AG04449 (cell line): ENCODE data around the gene LUC7L3.

Experiments used
- CTCF ChIA-PET: fragments of 350-600 bp; formaldehyde crosslinking; extraction: SDS; loops from one replicate; lab custom pipeline; 2021; ENCODE audit warnings: antibody characterized with exemption; lab: Yijun Ruan, JAX
- POLR2A ChIA-PET: fragments of 400-600, 350-600 bp; formaldehyde crosslinking; extraction: SDS; loops from one replicate; lab custom pipeline; 2020; ENCODE audit warnings: antibody characterized with exemption, inconsistent platforms; lab: Yijun Ruan, JAX
- DNase-seq: peaks from one replicate; pipeline ENCODE4 v3.0.0-alpha.2; 2010; ENCODE audit warnings: low read depth, low spot score
- H3K4me3 ChIP-seq: 2 replicates; pipeline ENCODE4 v1.5.1; 2011; ENCODE audit warnings: low read depth, mild to moderate bottlenecking, control low read depth, low read length
- CTCF ChIP-seq: IDR thresholded peaks from one replicate; pipeline ENCODE4 v1.5.1; 2011; ENCODE audit warnings: mild to moderate bottlenecking, moderate library complexity, low read length, control low read depth, inconsistent platforms; ENCODE audit not compliant: insufficient read depth; ENCODE audit errors: missing control alignments

The LUC7L3 gene

GRCh38 chr17:50735287-50735686, 15.9 kb downstream of the LUC7L3 start:
- TF ChIP-seq CTCF = no peak
- no peak for DNase-seq
- POLR2A ChIA-PET = no interaction called here
- CTCF ChIA-PET = no interaction called here
- no peak overlapping the region for H3K4me3 ChIP-seq

- no peak overlapping the region for H3K4me3 ChIP-seq
- POLR2A ChIA-PET = no interaction called here
- CTCF ChIA-PET = no interaction called here
- no peak for DNase-seq
- no peak for TF ChIP-seq CTCF
Measured at GRCh38 chr17:50737118-50737698, 17.8 kb downstream of the LUC7L3 start.

GRCh38 chr17:50739098-50739497, 19.7 kb downstream of the LUC7L3 start:
- TF ChIP-seq CTCF = no peak
- no peak overlapping the region for H3K4me3 ChIP-seq
- no peak for DNase-seq
- ChIA-PET POLR2A (no interaction called here), CTCF (interaction anchor here (1.0 to 1.7 kb wide), 3 partner anchors 9 to 188 kb away, joined by 3 to 5 read pairs (median 3); no protein-coding TSS in a partner anchor)

- TF ChIP-seq CTCF = no peak
- ChIA-PET POLR2A (no interaction called here), CTCF (interaction anchor here (1.2 to 1.4 kb wide), 3 partner anchors 24 to 104 kb away, joined by 3 to 4 read pairs (median 3); no protein-coding TSS in a partner anchor)
- no peak for DNase-seq
- H3K4me3 ChIP-seq = no peak overlapping the region
Measured at GRCh38 chr17:50745631-50746030, 26.2 kb downstream of the LUC7L3 start.

GRCh38 chr17:50749245-50749644, 29.8 kb downstream of the LUC7L3 start:
- no peak for TF ChIP-seq CTCF
- ChIA-PET POLR2A (no interaction called here), CTCF (interaction anchor here (1.4 kb wide), 1 partner anchor 34 kb away, joined by 4 read pairs; no protein-coding TSS in a partner anchor)
- H3K4me3 ChIP-seq = no peak overlapping the region
- DNase-seq = no peak

- POLR2A ChIA-PET = no interaction called here
Measured at GRCh38 chr17:50754521-50754920, 35.1 kb downstream of the LUC7L3 start.

More at GRCh38 chr17:50754521-50754920, 35.1 kb downstream of the LUC7L3 start:
- no peak for DNase-seq
- no peak overlapping the region for H3K4me3 ChIP-seq
- CTCF ChIA-PET = interaction anchor here (1.2 kb wide), 1 partner anchor 272 kb away, joined by 3 read pairs; no protein-coding TSS in a partner anchor
- TF ChIP-seq CTCF = no peak
